Endothelial cell of umbilical vein (primary cell): ENCODE measurements around the gene LSM14A. TPM values are rescaled to one million over a fixed set of nuclear protein-coding genes. Genes with fewer than 3 reads are reported as not detected.

Experiments used
- BruUV-seq: library from RNA; stranded (reverse); fragments of 400-500 nt; replicated peaks from 2 replicates; lab custom pipeline; 2021; lab: Mats Ljungman, UMichigan
- CTCF ChIA-PET: fragments of 300-600, 350-600 bp; sonication (Branson Sonifier 250); formaldehyde crosslinking; loops from one replicate; lab custom pipeline; 2021; ENCODE audit warnings: antibody characterized with exemption, inconsistent platforms; lab: Charles Lee
- POLR2A ChIA-PET: fragments of 300-600, 350-600 bp; sonication (Branson Sonifier 250); formaldehyde crosslinking; loops from one replicate; lab custom pipeline; 2021; ENCODE audit warnings: antibody characterized with exemption, inconsistent platforms; lab: Charles Lee
- DNase-seq: peaks from one replicate; pipeline ENCODE4 v3.0.0-alpha.2; 2011; ENCODE audit warnings: low read depth, low spot score
- FAIRE-seq: peaks from 2 replicates; lab custom pipeline; 2011; peaks lifted over from hg19 to GRCh38; lab: Jason Lieb, UNC
- H2AFZ ChIP-seq: 2 replicates; pipeline ENCODE4 v1.6.0; 2012; ENCODE audit warnings: low read depth, low read length, control low read depth, inconsistent platforms
- H3K27ac ChIP-seq: 2 replicates; pipeline ENCODE4 v1.5.1; 2011; ENCODE audit warnings: low read depth, mild to moderate bottlenecking, control low read depth, low read length, moderate library complexity; ENCODE audit not compliant: insufficient read depth
- H3K27me3 ChIP-seq, 2 experiments: 2 replicates each; pipeline versions ENCODE4 v1.6.0 to v1.6.1; 2011; ENCODE audit warnings: low read length in 2 of 2, mixed read lengths in 1 of 2; ENCODE audit not compliant: control insufficient read depth in 2 of 2, insufficient read depth in 2 of 2
- H3K36me3 ChIP-seq, 2 experiments: 2 replicates in 1 of 2; 3 replicates in 1 of 2; pipeline ENCODE4 v1.5.1; 2011; ENCODE audit warnings: low read length in 2 of 2, mild to moderate bottlenecking in 1 of 2, moderate library complexity in 1 of 2; ENCODE audit not compliant: control insufficient read depth in 2 of 2, insufficient read depth in 2 of 2; ENCODE audit errors: extremely low read depth in 1 of 2
- H3K4me1 ChIP-seq: 3 replicates; pipeline ENCODE4 v1.5.1; 2011; ENCODE audit warnings: mild to moderate bottlenecking, low read length; ENCODE audit not compliant: control insufficient read depth, insufficient read depth; ENCODE audit errors: extremely low read depth
- H3K4me2 ChIP-seq: 2 replicates; pipeline ENCODE4 v1.6.1; 2011; ENCODE audit warnings: low read length, control low read depth, mixed read lengths; ENCODE audit not compliant: insufficient read depth
- H3K4me3 ChIP-seq, 3 experiments: fragments of 200-600 bp in 1 of 3; sonication (generic), shearing (Covaris generic) in 1 of 3; replicated peaks in 1 of 3; 2 replicates each; pipeline ENCODE4 v1.5.1; 2011 to 2016; ENCODE audit warnings: control low read depth in 3 of 3, low read length in 3 of 3, mild to moderate bottlenecking in 2 of 3, inconsistent platforms in 1 of 3, low read depth in 1 of 3, moderate library complexity in 1 of 3; ENCODE audit not compliant: insufficient read depth in 1 of 3
- H3K79me2 ChIP-seq: 2 replicates; pipeline ENCODE4 v1.6.0; 2012; ENCODE audit warnings: low read length, inconsistent platforms; ENCODE audit not compliant: control insufficient read depth, insufficient read depth
- H3K9ac ChIP-seq: replicated peaks from 2 replicates; pipeline ENCODE3; 2011; ENCODE audit warnings: low read length, control low read depth; ENCODE audit not compliant: insufficient read depth; ENCODE audit errors: extremely low read depth
- H3K9me1 ChIP-seq: replicated peaks from 3 replicates; pipeline ENCODE4 v1.6.0; 2011; ENCODE audit warnings: mild to moderate bottlenecking, low read length; ENCODE audit not compliant: control insufficient read depth, insufficient read depth; ENCODE audit errors: extremely low read depth
- H3K9me3 ChIP-seq: replicated peaks from 2 replicates; pipeline ENCODE4 v1.5.1; 2012; ENCODE audit warnings: low read length, inconsistent platforms; ENCODE audit not compliant: control insufficient read depth, insufficient read depth
- H4K20me1 ChIP-seq: replicated peaks from 2 replicates; pipeline ENCODE3; 2011; ENCODE audit warnings: mild to moderate bottlenecking, low read length; ENCODE audit not compliant: control insufficient read depth, insufficient read depth; ENCODE audit errors: extremely low read depth
- CTCF ChIP-seq, 2 donors: IDR thresholded peaks; 1 replicate in 1 of 2; 2 replicates in 1 of 2; pipeline ENCODE4 v1.5.1; 2011; ENCODE audit warnings: low read length in 2 of 2, mild to moderate bottlenecking in 2 of 2, moderate library complexity in 2 of 2, control low read depth in 1 of 2, inconsistent platforms in 1 of 2, low read depth in 1 of 2; ENCODE audit not compliant: insufficient read depth in 1 of 2; ENCODE audit errors: extremely low read depth in 1 of 2
- EZH2 ChIP-seq: IDR thresholded peaks from 2 replicates; pipeline ENCODE4 v1.6.1; 2012; ENCODE audit warnings: borderline replicate concordance, low read depth, mild to moderate bottlenecking, moderate library complexity, low read length, inconsistent platforms; ENCODE audit not compliant: severe bottlenecking
- GATA2 ChIP-seq: IDR thresholded peaks from 2 replicates; pipeline ENCODE4 v1.7.0; 2011; ENCODE audit warnings: low read depth, mild to moderate bottlenecking, moderate library complexity, mixed read lengths, low read length; ENCODE audit not compliant: insufficient read length, insufficient read depth
- JUN ChIP-seq: IDR thresholded peaks from 2 replicates; pipeline ENCODE4 v1.6.1; 2011; ENCODE audit warnings: borderline replicate concordance, low read depth; ENCODE audit not compliant: insufficient read length, insufficient read depth
- MYC ChIP-seq: IDR thresholded peaks from one replicate; pipeline ENCODE4 v1.6.1; 2011; ENCODE audit warnings: mild to moderate bottlenecking, low read depth, low read length
- POLR2A ChIP-seq: IDR thresholded peaks from 2 replicates; pipeline ENCODE4 v1.6.1; 2012; ENCODE audit warnings: low read depth, mild to moderate bottlenecking, control low read depth, low read length
- POLR2AphosphoS5 ChIP-seq: IDR thresholded peaks from 2 replicates; pipeline ENCODE4 v1.6.1; 2012; ENCODE audit warnings: low read depth, mild to moderate bottlenecking, control low read depth, low read length, moderate library complexity; ENCODE audit not compliant: insufficient read depth
- dilution Hi-C: fragments of 300-500 bp; cut with MboI; formaldehyde crosslinking; loops from one replicate; pipeline ENCODE4 v1.15.0; 2019; ENCODE audit warnings: low sequenced_read_pairs; ENCODE audit not compliant: extremely low pct_ligation_motif_present
- intact Hi-C: fragments of 100-400 bp; cut with micrococcal nuclease; formaldehyde crosslinking; loops from one replicate; pipeline ENCODE4 v1.10.0; 2022
- polyA plus RNA-seq, 4 experiments: library from polyadenylated mRNA; depleted of rRNA in 3 of 4; stranded (reverse) in 3 of 4; unstranded in 1 of 4; fragments of >200 nt; gene quantifications; 2 replicates each; pipeline versions ENCODE4 v1.2.1 to v1.2.3, GENCODE V29; 2011 to 2012; ENCODE audit warnings: missing spikeins in 1 of 4
- total RNA-seq: library from RNA; stranded (reverse); gene quantifications from 2 replicates; pipeline ENCODE4 v1.2.3, GENCODE V29; 2021
- TF ChIP-seq, protein P1 (sequence below): IDR thresholded peaks from 2 replicates; pipeline ENCODE4 v1.6.1; 2011; ENCODE audit not compliant: insufficient read depth, insufficient read length

LSM14A gene
- total and polyA plus RNA-seq, 2 donors (not counting 3 experiments of a cell fraction or from before 2014, with no cell fraction given) = 96.7 to 122 TPM

DNA sequence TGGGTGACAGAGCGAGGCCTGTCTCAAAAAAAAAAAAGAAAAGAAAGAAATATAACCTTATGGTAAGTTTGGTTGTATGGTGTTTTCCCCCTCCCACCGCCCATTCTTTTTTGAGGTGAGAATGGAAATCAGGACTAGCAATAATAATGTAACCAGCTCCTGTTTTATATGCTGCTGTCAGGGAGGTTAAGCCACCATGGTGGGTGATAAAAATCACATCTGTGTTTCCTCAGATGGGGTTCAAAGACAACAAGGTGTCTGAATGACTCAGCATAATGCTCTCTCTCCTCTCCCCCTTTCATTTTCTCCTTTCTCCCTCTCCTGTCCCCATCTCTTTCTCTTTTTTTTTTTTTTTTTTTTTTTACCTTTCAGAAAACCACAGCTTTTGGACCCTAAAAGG, 53.7 kb downstream of the LSM14A start:
- DNase-seq = no peak
- Histone ChIP-seq H3K9me3 (no peaks in the 10 kb centered on the region), H3K4me1 (peaks cover 23% of the 10 kb centered on the region), H2AFZ (no peak overlapping the region), H3K27ac (no peak overlapping the region), H3K9ac (no peak overlapping the region), H3K79me2 (peaks cover 23% of the 10 kb centered on the region), H3K36me3 (peaks cover 28 to 45% of the 10 kb centered on the region in 2 experiments), H3K27me3 (no peaks in the 10 kb centered on the region), H3K4me3 (no peak overlapping the region), H3K9me1 (no peaks in the 10 kb centered on the region), H4K20me1 (no peaks in the 10 kb centered on the region), H3K4me2 (no peak overlapping the region)
- CTCF ChIA-PET = interaction anchor here (0.6 to 1.5 kb wide), 6 partner anchors 12 to 118 kb away, joined by 3 to 8 read pairs (median 4); no protein-coding TSS in a partner anchor
- intact Hi-C loops (no loop called here), dilution Hi-C loops (no loop called here)
- no TSS peak for BruUV-seq
- POLR2A ChIA-PET = no interaction called here
- no peak for FAIRE-seq
- TF ChIP-seq JUN (no peak), MYC (no peak), POLR2AphosphoS5 (no peak), GATA2 (no peak), EZH2 (no peak), POLR2A (no peak), CTCF (IDR thresholded peaks at IDR 0.05; ENCODE audit: extremely low read depth in 1 of 2, insufficient read depth in 1 of 2, low read depth in 1 of 2, low read length in 2 of 2) (no peak)
- TF ChIP-seq, protein P1, sequence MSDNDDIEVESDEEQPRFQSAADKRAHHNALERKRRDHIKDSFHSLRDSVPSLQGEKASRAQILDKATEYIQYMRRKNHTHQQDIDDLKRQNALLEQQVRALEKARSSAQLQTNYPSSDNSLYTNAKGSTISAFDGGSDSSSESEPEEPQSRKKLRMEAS = no peak
